ENCODE data around the gene CCDC158.
"Not testable (repeated sequence)": the region's sequence is repeated elsewhere in the genome, so short reads cannot be mapped to it uniquely, and the experiment has no call there.

The CCDC158 gene

GRCh38 chr4:76420762-76421581 is at the start of gene CCDC158:
Gene CCDC158, minus strand, starts transcription at chr4:76421141. Its CDS starts 17,934 bp downstream, at chr4:76403207.
- H3K36me3 Mint-ChIP-seq, result no peaks in the 10 kb centered on the region
- H3K4me3 Mint-ChIP-seq, result peak within 1 kb of the TSS; percentile 78
- peaks cover 29% of the 10 kb centered on the region for H3K27me3 Mint-ChIP-seq
- no peaks in the 10 kb centered on the region for H3K9me3 Mint-ChIP-seq
- peaks cover 5% of the 10 kb centered on the region for H3K4me1 Mint-ChIP-seq
- no peak within 1 kb of the TSS for H3K27ac Mint-ChIP-seq

GRCh38 chr4:76470532-76470931 is 49.6 kb upstream of the CCDC158 start:
- no peaks in the 10 kb centered on the region for H3K9me3 Mint-ChIP-seq
- H3K4me3 Mint-ChIP-seq, result no peak overlapping the region
- H3K36me3 Mint-ChIP-seq, result no peaks in the 10 kb centered on the region
- H3K27ac Mint-ChIP-seq, result no peak overlapping the region
- peaks cover 4% of the 10 kb centered on the region for H3K27me3 Mint-ChIP-seq
- no peaks in the 10 kb centered on the region for H3K4me1 Mint-ChIP-seq

- no peaks in the 10 kb centered on the region for H3K9me3 Mint-ChIP-seq
- H3K4me1 Mint-ChIP-seq, result no peaks in the 10 kb centered on the region
Measured at GRCh38 chr4:76470064-76470463, 49.1 kb upstream of the CCDC158 start.

GRCh38 chr4:76463568-76463967 is 42.6 kb upstream of the CCDC158 start:
- peaks cover 7% of the 10 kb centered on the region for H3K36me3 Mint-ChIP-seq
- H3K4me1 Mint-ChIP-seq, result no peaks in the 10 kb centered on the region
- H3K4me3 Mint-ChIP-seq, result no peak overlapping the region
- H3K9me3 Mint-ChIP-seq, result peaks cover 15% of the 10 kb centered on the region
- H3K27me3 Mint-ChIP-seq, result peaks cover 6% of the 10 kb centered on the region
- no peak overlapping the region for H3K27ac Mint-ChIP-seq

More at GRCh38 chr4:76470064-76470463, 49.1 kb upstream of the CCDC158 start:
- no peaks in the 10 kb centered on the region for H3K36me3 Mint-ChIP-seq
- H3K27ac Mint-ChIP-seq, result no peak overlapping the region
- H3K4me3 Mint-ChIP-seq, result no peak overlapping the region
- H3K27me3 Mint-ChIP-seq, result peaks cover 4% of the 10 kb centered on the region

- H3K36me3 Mint-ChIP-seq, result peaks cover 4% of the 10 kb centered on the region
- no peaks in the 10 kb centered on the region for H3K4me1 Mint-ChIP-seq
- H3K9me3 Mint-ChIP-seq, result peaks cover 9% of the 10 kb centered on the region
- H3K27ac Mint-ChIP-seq, result no peak overlapping the region
- peaks cover 3% of the 10 kb centered on the region for H3K27me3 Mint-ChIP-seq
- no peak overlapping the region for H3K4me3 Mint-ChIP-seq
Measured at GRCh38 chr4:76459291-76459723, 38.4 kb upstream of the CCDC158 start.

- no peak overlapping the region for H3K4me3 Mint-ChIP-seq
- peaks cover 3% of the 10 kb centered on the region for H3K27me3 Mint-ChIP-seq
- H3K36me3 Mint-ChIP-seq, result peaks cover 4% of the 10 kb centered on the region
- no peaks in the 10 kb centered on the region for H3K4me1 Mint-ChIP-seq
- H3K9me3 Mint-ChIP-seq, result peaks cover 6% of the 10 kb centered on the region
- H3K27ac Mint-ChIP-seq, result no peak overlapping the region
Measured at GRCh38 chr4:76458825-76459224, 37.9 kb upstream of the CCDC158 start.

GRCh38 chr4:76458297-76458696 is 37.4 kb upstream of the CCDC158 start:
- H3K9me3 Mint-ChIP-seq, result peaks cover 6% of the 10 kb centered on the region
- H3K36me3 Mint-ChIP-seq, result peaks cover 3% of the 10 kb centered on the region
- no peaks in the 10 kb centered on the region for H3K4me1 Mint-ChIP-seq
- H3K27ac Mint-ChIP-seq, result no peak overlapping the region
- H3K4me3 Mint-ChIP-seq, result no peak overlapping the region
- H3K27me3 Mint-ChIP-seq, result peaks cover 3% of the 10 kb centered on the region

GRCh38 chr4:76457885-76458284 is 36.9 kb upstream of the CCDC158 start:
- Mint-ChIP-seq H3K4me1 (no peaks in the 10 kb centered on the region), H3K9me3 (peaks cover 3% of the 10 kb centered on the region), H3K27ac (no peak overlapping the region), H3K27me3 (peaks cover 1% of the 10 kb centered on the region), H3K36me3 (no peaks in the 10 kb centered on the region), H3K4me3 (no peak overlapping the region)

GRCh38 chr4:76454073-76454472 is 33.1 kb upstream of the CCDC158 start:
- not testable (repeated sequence) for H3K27me3 Mint-ChIP-seq, H3K9me3 Mint-ChIP-seq, H3K27ac Mint-ChIP-seq, H3K4me3 Mint-ChIP-seq, H3K4me1 Mint-ChIP-seq, H3K36me3 Mint-ChIP-seq

GRCh38 chr4:76453232-76453631 is 32.3 kb upstream of the CCDC158 start:
- Mint-ChIP-seq H3K27ac (no peak overlapping the region), H3K4me3 (no peak overlapping the region), H3K27me3 (peaks cover 1% of the 10 kb centered on the region), H3K4me1 (no peaks in the 10 kb centered on the region), H3K36me3 (no peaks in the 10 kb centered on the region), H3K9me3 (no peaks in the 10 kb centered on the region)

- H3K27ac Mint-ChIP-seq, result no peak overlapping the region
- H3K4me1 Mint-ChIP-seq, result no peaks in the 10 kb centered on the region
- H3K27me3 Mint-ChIP-seq, result no peaks in the 10 kb centered on the region
- no peaks in the 10 kb centered on the region for H3K36me3 Mint-ChIP-seq
- H3K9me3 Mint-ChIP-seq, result no peaks in the 10 kb centered on the region
- no peak overlapping the region for H3K4me3 Mint-ChIP-seq
Measured at GRCh38 chr4:76449833-76450232, 28.9 kb upstream of the CCDC158 start.

GRCh38 chr4:76449362-76449767 is 28.4 kb upstream of the CCDC158 start:
- Mint-ChIP-seq H3K27me3 (no peaks in the 10 kb centered on the region), H3K27ac (no peak overlapping the region), H3K4me3 (no peak overlapping the region), H3K36me3 (no peaks in the 10 kb centered on the region), H3K4me1 (no peaks in the 10 kb centered on the region), H3K9me3 (no peaks in the 10 kb centered on the region)

GRCh38 chr4:76448211-76448610 is 27.3 kb upstream of the CCDC158 start:
- Mint-ChIP-seq H3K4me1 (no peaks in the 10 kb centered on the region), H3K27ac (no peak overlapping the region), H3K4me3 (no peak overlapping the region), H3K9me3 (no peaks in the 10 kb centered on the region), H3K36me3 (no peaks in the 10 kb centered on the region), H3K27me3 (peaks cover 2% of the 10 kb centered on the region)

- H3K4me3 Mint-ChIP-seq, result no peak overlapping the region
- H3K9me3 Mint-ChIP-seq, result no peaks in the 10 kb centered on the region
- no peaks in the 10 kb centered on the region for H3K36me3 Mint-ChIP-seq
- no peak overlapping the region for H3K27ac Mint-ChIP-seq
- peaks cover 4% of the 10 kb centered on the region for H3K27me3 Mint-ChIP-seq
- H3K4me1 Mint-ChIP-seq, result no peaks in the 10 kb centered on the region
Measured at GRCh38 chr4:76447393-76447851, 26.5 kb upstream of the CCDC158 start.

- no peaks in the 10 kb centered on the region for H3K9me3 Mint-ChIP-seq
- no peaks in the 10 kb centered on the region for H3K4me1 Mint-ChIP-seq
- peaks cover 6% of the 10 kb centered on the region for H3K27me3 Mint-ChIP-seq
- no peak overlapping the region for H3K27ac Mint-ChIP-seq
- H3K36me3 Mint-ChIP-seq, result no peaks in the 10 kb centered on the region
- no peak overlapping the region for H3K4me3 Mint-ChIP-seq
Measured at GRCh38 chr4:76445911-76446310, 25.0 kb upstream of the CCDC158 start.

- Mint-ChIP-seq H3K9me3 (no peaks in the 10 kb centered on the region), H3K4me3 (no peak overlapping the region), H3K36me3 (no peaks in the 10 kb centered on the region), H3K4me1 (no peaks in the 10 kb centered on the region), H3K27ac (no peak overlapping the region), H3K27me3 (peaks cover 15% of the 10 kb centered on the region)
Measured at GRCh38 chr4:76443376-76443775, 22.4 kb upstream of the CCDC158 start.
